ENCODE data around the gene OR2S2.
A peak's percentile ranks its signal among the peaks of the same experiment; 100 is the strongest.
"Not testable (repeated sequence)": the region's sequence is repeated elsewhere in the genome, so short reads cannot be mapped to it uniquely, and the experiment has no call there.

The OR2S2 gene

GRCh38 chr9:35940458-35941407 lies 17.2 kb downstream of the OR2S2 start:
- TF ChIP-seq, protein P1, sequence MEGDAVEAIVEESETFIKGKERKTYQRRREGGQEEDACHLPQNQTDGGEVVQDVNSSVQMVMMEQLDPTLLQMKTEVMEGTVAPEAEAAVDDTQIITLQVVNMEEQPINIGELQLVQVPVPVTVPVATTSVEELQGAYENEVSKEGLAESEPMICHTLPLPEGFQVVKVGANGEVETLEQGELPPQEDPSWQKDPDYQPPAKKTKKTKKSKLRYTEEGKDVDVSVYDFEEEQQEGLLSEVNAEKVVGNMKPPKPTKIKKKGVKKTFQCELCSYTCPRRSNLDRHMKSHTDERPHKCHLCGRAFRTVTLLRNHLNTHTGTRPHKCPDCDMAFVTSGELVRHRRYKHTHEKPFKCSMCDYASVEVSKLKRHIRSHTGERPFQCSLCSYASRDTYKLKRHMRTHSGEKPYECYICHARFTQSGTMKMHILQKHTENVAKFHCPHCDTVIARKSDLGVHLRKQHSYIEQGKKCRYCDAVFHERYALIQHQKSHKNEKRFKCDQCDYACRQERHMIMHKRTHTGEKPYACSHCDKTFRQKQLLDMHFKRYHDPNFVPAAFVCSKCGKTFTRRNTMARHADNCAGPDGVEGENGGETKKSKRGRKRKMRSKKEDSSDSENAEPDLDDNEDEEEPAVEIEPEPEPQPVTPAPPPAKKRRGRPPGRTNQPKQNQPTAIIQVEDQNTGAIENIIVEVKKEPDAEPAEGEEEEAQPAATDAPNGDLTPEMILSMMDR (IDR thresholded peaks at IDR 0.05; ENCODE audit: low read length, missing control alignments): no peak
- no peak for DNase-seq (ENCODE audit: low read depth)
- H3K4me3 ChIP-seq (replicated peaks; ENCODE audit: low read depth, low read length): no peak overlapping the region

- no peak for DNase-seq (ENCODE audit: low read depth)
- TF ChIP-seq, protein P1 (IDR thresholded peaks at IDR 0.05; ENCODE audit: low read length, missing control alignments): no peak
- no peak overlapping the region for H3K4me3 ChIP-seq (replicated peaks; ENCODE audit: low read depth, low read length)
Observed at GRCh38 chr9:35939679-35940250, 18.2 kb downstream of the OR2S2 start.

GRCh38 chr9:35938474-35939356 lies 19.2 kb downstream of the OR2S2 start:
- TF ChIP-seq, protein P1 (IDR thresholded peaks at IDR 0.05; ENCODE audit: low read length, missing control alignments): no peak
- no peak overlapping the region for H3K4me3 ChIP-seq (replicated peaks; ENCODE audit: low read depth, low read length)
- no peak for DNase-seq (ENCODE audit: low read depth)

DNA sequence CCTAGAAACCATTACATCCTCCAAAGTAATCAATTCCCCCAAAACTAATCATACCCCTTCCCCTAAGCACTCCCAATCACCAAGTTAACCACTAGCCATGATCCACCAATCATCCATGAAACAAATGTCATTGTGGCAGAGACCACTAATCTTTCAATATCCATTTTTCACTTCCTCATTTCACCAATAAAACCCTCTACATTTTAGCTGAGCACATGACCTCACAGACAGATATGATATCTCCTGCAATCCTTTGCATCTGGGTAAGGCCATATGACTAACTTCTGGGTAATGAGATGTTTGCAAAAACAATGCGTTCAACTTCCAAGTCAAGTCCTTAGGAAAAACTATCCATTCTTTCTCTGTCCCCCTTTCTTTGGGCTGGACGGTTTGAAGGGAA lies 20.7 kb downstream of the OR2S2 start:
- DNase-seq (ENCODE audit: low read depth): peak; percentile 51
- TF ChIP-seq, protein P1 (IDR thresholded peaks at IDR 0.05; ENCODE audit: low read length, missing control alignments): no peak
- H3K4me3 ChIP-seq (replicated peaks; ENCODE audit: low read depth, low read length): no peak overlapping the region

GRCh38 chr9:35935755-35936509 lies 22.0 kb downstream of the OR2S2 start:
- TF ChIP-seq, protein P1 (IDR thresholded peaks at IDR 0.05; ENCODE audit: low read length, missing control alignments): no peak
- H3K4me3 ChIP-seq (replicated peaks; ENCODE audit: low read depth, low read length): no peak overlapping the region
- DNase-seq (ENCODE audit: low read depth): peak; percentile 72

- TF ChIP-seq, protein P1 (IDR thresholded peaks at IDR 0.05; ENCODE audit: low read length, missing control alignments): no peak
- no peak overlapping the region for H3K4me3 ChIP-seq (replicated peaks; ENCODE audit: low read depth, low read length)
- DNase-seq (ENCODE audit: low read depth): no peak
Observed at GRCh38 chr9:35935261-35935660, 22.7 kb downstream of the OR2S2 start.

DNA sequence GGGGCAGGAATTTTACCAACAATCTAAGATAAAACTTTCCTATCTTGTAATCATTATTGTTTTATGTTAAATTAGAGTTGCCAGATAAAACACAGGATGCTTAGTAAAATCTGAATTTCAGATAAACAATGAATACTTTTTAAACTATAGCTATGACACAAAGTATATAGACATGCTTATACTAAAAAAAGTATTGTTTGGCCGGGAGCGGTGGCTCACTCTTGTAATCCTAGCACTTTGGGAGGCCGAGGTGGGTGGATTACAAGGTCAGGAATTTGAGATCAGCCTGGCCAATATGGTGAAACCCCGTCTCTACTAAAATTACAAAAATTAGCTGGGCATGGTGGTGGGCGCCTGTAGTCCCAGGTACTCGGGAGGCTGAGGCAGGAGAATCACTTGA lies 23.9 kb downstream of the OR2S2 start:
- H3K4me3 ChIP-seq (replicated peaks; ENCODE audit: low read depth, low read length); DNase-seq (ENCODE audit: low read depth): not testable (repeated sequence)

All from fibroblast of pulmonary artery (primary cell).